CD4-positive, alpha-beta T cell treated with Interleukin-12 subunit alpha and Interleukin-12 subunit beta, for 1 hour (primary cell): Measurements from ENCODE around the gene EFCAB12.

Experiments
- DNase-seq: peaks from one replicate; pipeline ENCODE4 v3.0.0-alpha.2; 2020

The EFCAB12 gene

GRCh38 chr3:129428376-129429079 lies at the start of gene EFCAB12:
Gene EFCAB12, minus strand, starts transcription at chr3:129428636. Its CDS starts 148 bp downstream, at chr3:129428488.
- DNase-seq = peak; percentile 92

- no peak for DNase-seq
Observed at GRCh38 chr3:129476586-129476985, 48.1 kb upstream of the EFCAB12 start.

DNA sequence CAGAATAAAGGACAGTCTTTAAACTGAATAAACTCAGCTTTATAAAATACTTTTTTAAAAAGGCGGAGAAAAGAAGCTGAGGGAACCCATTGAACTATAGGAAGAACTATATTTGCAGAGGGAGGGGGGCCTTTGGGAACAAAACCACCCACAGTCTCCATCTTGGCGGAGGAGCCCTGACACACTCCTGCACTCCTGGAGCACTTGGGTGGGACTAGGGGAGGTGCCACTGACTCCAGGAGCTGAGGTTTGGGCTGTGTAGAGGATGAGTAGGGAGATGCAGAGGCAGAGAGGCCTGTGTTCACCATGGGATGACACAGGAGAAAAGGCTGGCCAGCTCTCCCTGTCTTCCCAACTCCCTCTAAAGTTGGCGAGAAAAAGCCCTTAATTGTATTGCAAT lies 47.4 kb upstream of the EFCAB12 start:
- no peak for DNase-seq

DNA sequence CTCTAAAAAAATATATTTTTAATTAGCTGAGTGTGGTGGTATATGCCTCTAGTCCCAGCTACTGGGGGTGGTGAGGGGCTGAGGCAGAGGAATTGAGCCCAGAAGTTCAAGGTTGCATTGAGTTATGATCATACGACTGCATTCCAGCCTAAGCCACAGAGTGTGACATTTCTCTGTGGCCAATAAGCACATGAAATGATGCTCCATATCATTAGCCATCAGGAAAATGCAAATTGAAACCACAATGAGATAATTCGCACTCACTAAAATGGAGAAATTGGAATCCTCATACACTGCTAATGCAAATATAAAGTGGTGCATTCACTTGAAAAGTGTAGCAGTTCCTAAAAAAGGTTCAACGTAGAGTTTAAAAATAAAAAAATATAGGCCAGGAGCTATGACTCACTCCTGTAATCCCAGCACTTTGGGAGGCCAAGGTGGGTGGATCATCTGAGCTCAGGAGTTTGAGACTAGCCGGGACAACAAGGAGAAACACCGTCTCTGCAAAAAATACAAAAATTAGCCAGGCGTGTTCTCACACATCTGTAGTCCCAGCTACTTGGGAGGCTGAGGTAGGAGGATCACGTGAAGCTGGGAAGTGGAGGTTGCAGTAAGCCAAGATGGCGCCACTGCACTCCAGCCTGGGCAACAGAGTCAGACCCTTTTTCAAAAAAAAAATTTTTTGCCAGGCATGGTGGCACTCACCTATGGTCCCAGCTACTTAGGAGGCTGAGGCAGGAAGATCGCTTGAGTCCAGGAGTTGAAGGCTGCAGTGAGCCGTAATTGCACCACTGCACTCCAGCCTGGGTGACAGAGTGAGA lies 46.8 kb upstream of the EFCAB12 start:
- no peak for DNase-seq

- DNase-seq = no peak
Observed at GRCh38 chr3:129473769-129474152, 45.3 kb upstream of the EFCAB12 start.

DNA sequence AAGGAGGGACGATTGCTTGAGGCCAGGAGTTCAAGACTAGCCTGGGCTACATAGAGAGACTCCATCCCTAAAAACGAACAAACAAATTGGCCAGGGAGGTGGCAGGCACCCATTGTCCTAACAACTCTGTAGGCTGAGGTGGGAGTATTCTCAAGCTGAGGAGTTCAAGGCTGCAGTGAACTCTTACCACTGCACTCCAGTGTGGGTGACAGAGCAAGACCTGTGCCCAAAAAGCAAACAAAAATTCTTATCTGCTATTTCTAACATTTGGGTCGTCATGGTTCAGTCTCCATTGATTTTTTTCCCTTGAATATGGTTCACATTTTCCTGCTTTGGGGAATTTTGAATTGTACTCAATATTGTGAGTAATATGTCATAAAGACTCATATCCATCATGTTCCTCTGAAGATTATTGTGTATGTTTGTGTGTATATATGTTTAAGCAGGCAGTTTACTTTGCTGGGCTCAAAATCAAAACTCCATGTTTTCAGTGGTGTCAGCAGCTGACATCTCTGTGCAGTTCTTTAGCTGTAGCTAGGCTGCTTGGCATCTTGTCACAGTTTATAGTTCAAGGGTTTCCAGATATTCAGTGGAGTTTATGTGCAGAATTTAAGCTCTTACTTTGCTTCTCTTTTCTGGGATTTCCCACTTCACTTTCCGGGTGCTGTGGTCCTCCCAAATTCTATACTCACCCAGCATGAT lies 44.8 kb upstream of the EFCAB12 start:
- no peak for DNase-seq

GRCh38 chr3:129470861-129471260 lies 42.4 kb upstream of the EFCAB12 start:
- no peak for DNase-seq

GRCh38 chr3:129469026-129469425 lies 40.6 kb upstream of the EFCAB12 start:
- no peak for DNase-seq

DNA sequence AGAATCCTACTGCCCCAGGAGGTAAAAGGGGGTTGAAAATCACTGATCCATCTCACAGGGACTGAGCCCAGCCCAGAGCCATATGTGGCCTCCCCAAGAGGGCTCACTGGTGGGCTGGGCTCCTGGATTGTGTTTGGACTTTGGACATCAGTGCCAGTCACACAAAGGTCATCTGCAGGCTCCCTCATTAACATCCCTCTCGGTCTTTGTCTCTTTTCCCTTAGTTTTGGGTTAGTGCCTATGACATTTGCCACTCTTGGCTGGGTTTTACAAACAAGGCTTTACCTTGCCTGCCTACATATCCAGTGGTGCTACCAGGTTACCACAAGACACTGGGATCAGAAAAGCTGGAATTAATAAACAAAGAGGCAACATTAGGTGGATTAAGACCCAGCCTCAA lies 39.5 kb upstream of the EFCAB12 start:
- DNase-seq = no peak

DNA sequence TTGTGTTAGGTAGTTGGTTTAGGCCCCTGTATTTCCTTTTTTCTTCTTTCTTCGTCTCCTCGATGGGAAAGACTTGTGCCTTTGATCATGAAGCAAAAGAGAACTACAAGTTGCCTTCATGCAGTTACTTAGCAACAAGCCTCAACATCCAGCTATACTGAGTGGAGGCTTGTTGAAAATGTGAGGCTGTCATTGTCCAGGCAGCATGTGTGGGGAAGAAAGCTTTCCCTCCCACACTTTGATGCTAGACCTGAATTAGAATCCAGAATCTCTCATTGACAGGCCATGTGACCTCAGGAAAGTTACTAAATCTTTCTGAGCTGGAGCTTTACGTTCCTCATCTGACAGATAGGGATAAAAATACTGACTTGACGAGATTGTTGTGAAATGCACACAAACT lies 35.3 kb upstream of the EFCAB12 start:
- no peak for DNase-seq

DNA sequence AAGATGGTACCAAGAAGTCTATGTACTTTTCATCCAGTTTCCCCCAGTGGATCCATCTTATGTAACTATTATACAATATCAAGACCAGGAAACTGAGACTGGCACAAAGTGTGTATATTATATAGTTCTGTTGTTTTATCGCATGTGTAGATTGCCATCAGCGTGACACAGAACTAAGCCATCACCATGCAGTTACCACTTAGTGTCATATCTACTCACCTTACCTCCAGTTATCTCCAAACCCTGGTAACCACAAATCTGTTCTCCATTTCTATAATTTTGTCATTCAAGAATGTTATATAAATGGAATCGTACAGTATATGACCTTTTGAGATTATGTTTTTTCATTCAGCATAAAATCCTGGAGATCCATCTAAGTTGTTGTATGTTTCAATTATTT lies 34.7 kb upstream of the EFCAB12 start:
- DNase-seq = no peak

- no peak for DNase-seq
Observed at GRCh38 chr3:129462361-129462968, 34.0 kb upstream of the EFCAB12 start.

GRCh38 chr3:129461461-129462146 lies 33.2 kb upstream of the EFCAB12 start:
- DNase-seq = no peak

- no peak for DNase-seq
Observed at GRCh38 chr3:129461022-129461421, 32.6 kb upstream of the EFCAB12 start.

GRCh38 chr3:129460572-129460971 lies 32.1 kb upstream of the EFCAB12 start:
- no peak for DNase-seq

GRCh38 chr3:129460155-129460554 lies 31.7 kb upstream of the EFCAB12 start:
- no peak for DNase-seq

- DNase-seq = no peak
Observed at GRCh38 chr3:129453732-129454131, 25.3 kb upstream of the EFCAB12 start.

- no peak for DNase-seq
Observed at GRCh38 chr3:129449279-129450115, 21.1 kb upstream of the EFCAB12 start.

- no peak for DNase-seq
Observed at GRCh38 chr3:129448186-129448895, 19.9 kb upstream of the EFCAB12 start.

DNA sequence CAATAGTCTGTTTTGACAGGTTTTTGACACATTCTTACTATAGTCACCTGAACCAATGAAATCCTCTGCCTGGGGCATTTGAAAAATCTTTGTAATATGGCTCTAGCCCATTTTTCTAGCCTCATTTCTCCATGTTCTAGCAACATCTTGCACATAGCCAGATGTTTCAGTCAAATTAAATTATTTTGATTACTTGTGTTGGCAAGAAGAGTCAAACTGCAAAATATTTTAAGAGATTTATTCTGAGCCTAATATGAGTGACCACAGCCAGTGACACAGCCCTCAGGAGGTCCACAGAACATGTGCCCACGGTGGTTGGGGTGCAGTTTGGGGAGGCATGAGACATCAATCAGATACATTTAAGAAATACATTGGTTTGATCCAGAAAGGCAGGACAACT lies 18.5 kb upstream of the EFCAB12 start:
- DNase-seq = no peak

GRCh38 chr3:129445471-129445870 lies 17.0 kb upstream of the EFCAB12 start:
- no peak for DNase-seq
